Measurements from ENCODE around the gene ROR2.

ROR2 gene

DNA sequence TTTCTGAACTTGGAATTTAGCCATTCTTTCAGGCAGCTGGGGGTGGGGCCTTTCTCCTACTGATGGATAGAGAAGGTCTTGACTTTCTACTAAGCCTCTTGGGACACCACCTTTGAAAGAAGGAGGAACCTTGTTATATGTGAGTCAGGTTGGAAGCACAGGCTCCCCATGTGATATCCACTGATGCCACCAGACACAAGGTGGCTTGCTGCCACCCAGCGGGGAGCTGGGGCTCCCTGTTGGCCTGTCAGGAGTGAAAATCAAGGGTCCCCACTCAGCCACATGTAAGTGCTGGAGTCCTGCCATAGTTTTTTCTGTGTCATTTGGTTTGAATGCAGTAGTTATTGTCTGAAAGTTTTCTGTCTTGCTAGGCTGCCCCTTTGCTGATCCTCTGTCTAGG lies 274.0 kb downstream of the ROR2 start:
- TF ChIP-seq TAF1 (IDR thresholded peaks at IDR 0.05; ENCODE audit: borderline replicate concordance, insufficient read depth, low read length) (no peak), SIN3A (IDR thresholded peaks at IDR 0.05; ENCODE audit: borderline replicate concordance, insufficient read depth, low read length) (no peak), FOXP2 (optimal IDR thresholded peaks at IDR 0.05; ENCODE audit: borderline replicate concordance, extremely low read depth, extremely low read length, insufficient read depth) (no peak), POLR2AphosphoS5 (IDR thresholded peaks at IDR 0.05; ENCODE audit: low read depth, low read length) (no peak)
- TF ChIP-seq, protein P1, sequence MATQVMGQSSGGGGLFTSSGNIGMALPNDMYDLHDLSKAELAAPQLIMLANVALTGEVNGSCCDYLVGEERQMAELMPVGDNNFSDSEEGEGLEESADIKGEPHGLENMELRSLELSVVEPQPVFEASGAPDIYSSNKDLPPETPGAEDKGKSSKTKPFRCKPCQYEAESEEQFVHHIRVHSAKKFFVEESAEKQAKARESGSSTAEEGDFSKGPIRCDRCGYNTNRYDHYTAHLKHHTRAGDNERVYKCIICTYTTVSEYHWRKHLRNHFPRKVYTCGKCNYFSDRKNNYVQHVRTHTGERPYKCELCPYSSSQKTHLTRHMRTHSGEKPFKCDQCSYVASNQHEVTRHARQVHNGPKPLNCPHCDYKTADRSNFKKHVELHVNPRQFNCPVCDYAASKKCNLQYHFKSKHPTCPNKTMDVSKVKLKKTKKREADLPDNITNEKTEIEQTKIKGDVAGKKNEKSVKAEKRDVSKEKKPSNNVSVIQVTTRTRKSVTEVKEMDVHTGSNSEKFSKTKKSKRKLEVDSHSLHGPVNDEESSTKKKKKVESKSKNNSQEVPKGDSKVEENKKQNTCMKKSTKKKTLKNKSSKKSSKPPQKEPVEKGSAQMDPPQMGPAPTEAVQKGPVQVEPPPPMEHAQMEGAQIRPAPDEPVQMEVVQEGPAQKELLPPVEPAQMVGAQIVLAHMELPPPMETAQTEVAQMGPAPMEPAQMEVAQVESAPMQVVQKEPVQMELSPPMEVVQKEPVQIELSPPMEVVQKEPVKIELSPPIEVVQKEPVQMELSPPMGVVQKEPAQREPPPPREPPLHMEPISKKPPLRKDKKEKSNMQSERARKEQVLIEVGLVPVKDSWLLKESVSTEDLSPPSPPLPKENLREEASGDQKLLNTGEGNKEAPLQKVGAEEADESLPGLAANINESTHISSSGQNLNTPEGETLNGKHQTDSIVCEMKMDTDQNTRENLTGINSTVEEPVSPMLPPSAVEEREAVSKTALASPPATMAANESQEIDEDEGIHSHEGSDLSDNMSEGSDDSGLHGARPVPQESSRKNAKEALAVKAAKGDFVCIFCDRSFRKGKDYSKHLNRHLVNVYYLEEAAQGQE (IDR thresholded peaks at IDR 0.05; ENCODE audit: insufficient read depth in 1 of 2, low read depth in 2 of 2, low read length in 2 of 2) = no peak

DNA sequence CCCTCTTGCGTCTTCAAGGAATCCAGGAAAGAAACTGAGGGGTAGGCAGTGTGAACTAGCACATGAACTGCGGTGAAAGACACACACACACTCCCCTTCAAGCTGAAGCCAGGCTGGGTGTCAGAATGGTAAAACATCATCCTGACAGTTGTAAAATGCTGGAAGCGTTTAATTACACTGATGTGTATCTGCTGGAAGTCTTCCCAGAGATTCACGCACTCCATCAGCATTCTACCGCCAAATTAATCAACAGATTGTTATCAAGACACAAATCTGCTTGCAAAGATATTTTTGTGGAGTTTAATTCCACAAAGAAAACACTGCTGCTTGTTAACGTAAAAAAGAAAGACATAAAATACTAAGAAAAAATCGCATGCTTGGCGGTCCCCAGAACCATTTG lies 285.4 kb downstream of the ROR2 start:
- TF ChIP-seq FOXP2 (optimal IDR thresholded peaks at IDR 0.05; ENCODE audit: borderline replicate concordance, extremely low read depth, extremely low read length, insufficient read depth) (no peak), POLR2AphosphoS5 (IDR thresholded peaks at IDR 0.05; ENCODE audit: low read depth, low read length) (no peak), SIN3A (IDR thresholded peaks at IDR 0.05; ENCODE audit: borderline replicate concordance, insufficient read depth, low read length) (no peak), TAF1 (IDR thresholded peaks at IDR 0.05; ENCODE audit: borderline replicate concordance, insufficient read depth, low read length) (no peak)
- TF ChIP-seq, protein P1 (IDR thresholded peaks at IDR 0.05; ENCODE audit: insufficient read depth in 1 of 2, low read depth in 2 of 2, low read length in 2 of 2) = no peak

GRCh38 chr9:91663858-91664257 lies 286.2 kb downstream of the ROR2 start:
- no peak for TF ChIP-seq TAF1 (IDR thresholded peaks at IDR 0.05; ENCODE audit: borderline replicate concordance, insufficient read depth, low read length)
- TF ChIP-seq SIN3A (IDR thresholded peaks at IDR 0.05; ENCODE audit: borderline replicate concordance, insufficient read depth, low read length) = no peak
- TF ChIP-seq FOXP2 (optimal IDR thresholded peaks at IDR 0.05; ENCODE audit: borderline replicate concordance, extremely low read depth, extremely low read length, insufficient read depth) = no peak
- TF ChIP-seq, protein P1 (IDR thresholded peaks at IDR 0.05; ENCODE audit: insufficient read depth in 1 of 2, low read depth in 2 of 2, low read length in 2 of 2) = no peak
- TF ChIP-seq POLR2AphosphoS5 (IDR thresholded peaks at IDR 0.05; ENCODE audit: low read depth, low read length) = no peak

GRCh38 chr9:91661451-91661850 lies 288.6 kb downstream of the ROR2 start:
- TF ChIP-seq FOXP2 (optimal IDR thresholded peaks at IDR 0.05; ENCODE audit: borderline replicate concordance, extremely low read depth, extremely low read length, insufficient read depth) (no peak), SIN3A (IDR thresholded peaks at IDR 0.05; ENCODE audit: borderline replicate concordance, insufficient read depth, low read length) (no peak), POLR2AphosphoS5 (IDR thresholded peaks at IDR 0.05; ENCODE audit: low read depth, low read length) (no peak), TAF1 (IDR thresholded peaks at IDR 0.05; ENCODE audit: borderline replicate concordance, insufficient read depth, low read length) (no peak)
- TF ChIP-seq, protein P1 (IDR thresholded peaks at IDR 0.05; ENCODE audit: insufficient read depth in 1 of 2, low read depth in 2 of 2, low read length in 2 of 2) = no peak

DNA sequence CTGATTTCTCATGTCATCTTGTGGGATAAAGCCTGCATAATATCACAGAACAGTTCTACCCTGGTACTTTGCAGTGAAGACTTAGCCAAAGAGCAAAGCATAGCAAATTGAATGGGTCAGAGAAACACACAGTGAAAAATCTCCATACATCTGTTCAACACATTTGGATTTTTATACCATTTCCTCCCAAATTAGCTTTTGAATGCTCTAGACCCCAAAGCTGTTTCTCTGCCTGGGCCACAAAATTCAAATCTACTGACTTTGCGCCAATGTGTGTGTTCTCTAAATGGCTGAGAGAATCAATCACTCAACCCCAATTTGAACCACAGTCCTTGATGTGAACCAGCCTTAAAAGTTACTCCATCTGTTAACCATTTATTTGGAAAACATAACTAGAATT lies 289.5 kb downstream of the ROR2 start:
- no peak for TF ChIP-seq POLR2AphosphoS5 (IDR thresholded peaks at IDR 0.05; ENCODE audit: low read depth, low read length)
- no peak for TF ChIP-seq FOXP2 (optimal IDR thresholded peaks at IDR 0.05; ENCODE audit: borderline replicate concordance, extremely low read depth, extremely low read length, insufficient read depth)
- TF ChIP-seq, protein P1 (IDR thresholded peaks at IDR 0.05; ENCODE audit: insufficient read depth in 1 of 2, low read depth in 2 of 2, low read length in 2 of 2) = no peak
- TF ChIP-seq TAF1 (IDR thresholded peaks at IDR 0.05; ENCODE audit: borderline replicate concordance, insufficient read depth, low read length) = no peak
